H1 (cell line): ENCODE results near the gene ASCC2. TPM values are rescaled to one million over a fixed set of nuclear protein-coding genes. Genes with fewer than 3 reads are reported as not detected.

Experiments
- CBX8 ChIP-seq: fragments of 300-800, 300-1000 bp; sonication (generic); IDR thresholded peaks from 2 replicates; pipeline ENCODE4 v1.7.1; 2016; ENCODE audit warnings: low read depth, low read length, borderline replicate concordance
- CEBPB ChIP-seq: IDR thresholded peaks from 2 replicates; pipeline ENCODE4 v1.6.1; 2012; ENCODE audit warnings: low read depth, low read length
- CHD2 ChIP-seq: IDR thresholded peaks from 2 replicates; pipeline ENCODE4 v1.6.1; 2012; ENCODE audit warnings: low read length, improper control_type of control experiment
- CTBP2 ChIP-seq: IDR thresholded peaks from 2 replicates; pipeline ENCODE4 v1.7.0; 2011; ENCODE audit warnings: borderline replicate concordance, mild to moderate bottlenecking, moderate library complexity, mixed read lengths, low read length; ENCODE audit not compliant: insufficient read depth, insufficient read length
- GABPA ChIP-seq: IDR thresholded peaks from 2 replicates; pipeline ENCODE4 v1.6.1; 2011; ENCODE audit warnings: mild to moderate bottlenecking, low read length, moderate library complexity, borderline replicate concordance; ENCODE audit not compliant: insufficient read depth
- HDAC6 ChIP-seq: IDR thresholded peaks from one replicate; pipeline ENCODE4 v1.7.1; 2012; ENCODE audit warnings: low read depth, mild to moderate bottlenecking, inconsistent platforms, low read length, moderate library complexity
- NANOG ChIP-seq: IDR thresholded peaks from 2 replicates; pipeline ENCODE4 v1.6.1; 2011; ENCODE audit warnings: low read length, low read depth, mild to moderate bottlenecking, inconsistent platforms; ENCODE audit not compliant: insufficient read depth, poor library complexity, severe bottlenecking
- POLR2AphosphoS5 ChIP-seq: IDR thresholded peaks from 2 replicates; pipeline ENCODE4 v1.6.1; 2011; ENCODE audit warnings: low read depth, low read length
- RBBP5 ChIP-seq: IDR thresholded peaks from 2 replicates; pipeline ENCODE4 v1.7.1; 2012; ENCODE audit warnings: low read depth, mild to moderate bottlenecking, inconsistent platforms, low read length, moderate library complexity, borderline replicate concordance
- RNF2 ChIP-seq: fragments of 200-900, 300-1000 bp; sonication (generic); IDR thresholded peaks from 2 replicates; pipeline ENCODE4 v1.7.1; 2016; ENCODE audit warnings: borderline replicate concordance, low read depth, mild to moderate bottlenecking, antibody characterized with exemption, low read length; ENCODE audit not compliant: poor library complexity, severe bottlenecking; ENCODE audit errors: missing control alignments
- SIRT6 ChIP-seq: IDR thresholded peaks from one replicate; pipeline ENCODE4 v1.7.1; 2012; ENCODE audit warnings: low read length, inconsistent platforms
- SIX5 ChIP-seq: IDR thresholded peaks from 2 replicates; pipeline ENCODE4 v1.6.1; 2011; ENCODE audit warnings: mild to moderate bottlenecking, low read depth, low read length
- SP2 ChIP-seq: IDR thresholded peaks from 2 replicates; pipeline ENCODE4 v1.6.1; 2012; ENCODE audit warnings: mild to moderate bottlenecking, low read length, inconsistent platforms
- SRF ChIP-seq: IDR thresholded peaks from 2 replicates; pipeline ENCODE4 v1.6.1; 2011; ENCODE audit warnings: mild to moderate bottlenecking, low read depth, low read length, moderate library complexity
- TAF1 ChIP-seq: IDR thresholded peaks from 2 replicates; pipeline ENCODE4 v1.6.1; 2011; ENCODE audit warnings: mild to moderate bottlenecking, low read depth, low read length
- TEAD4 ChIP-seq: IDR thresholded peaks from 2 replicates; pipeline ENCODE4 v1.6.1; 2012; ENCODE audit warnings: low read depth, low read length, inconsistent platforms, mixed read lengths
- USF2 ChIP-seq: IDR thresholded peaks from 2 replicates; pipeline ENCODE4 v1.6.1; 2011; ENCODE audit warnings: low read length, improper control_type of control experiment
- ZNF274 ChIP-seq: IDR thresholded peaks from 2 replicates; pipeline ENCODE4 v1.7.0; 2012; ENCODE audit warnings: low read length, borderline replicate concordance; ENCODE audit errors: extremely low read depth
- polyA plus RNA-seq, 7 experiments: library from polyadenylated mRNA; depleted of rRNA in 3 of 7; stranded (reverse) in 5 of 7; unstranded in 2 of 7; fragments of >200 nt in 5 of 7; fragments of 200-250 nt in 2 of 7; gene quantifications; 1 replicate in 5 of 7; 2 replicates in 1 of 7; 4 replicates in 1 of 7; pipeline versions ENCODE4 v1.2.1 to v1.2.3, GENCODE V29; 2011 to 2013; ENCODE audit warnings: missing spikeins in 2 of 7, mixed read lengths in 2 of 7
- total RNA-seq: library from RNA; stranded (reverse); fragmentation: NEBNext Ultra II Directional; extraction: Animal tissue kit (Norgen Biotek cat#: 25700); gene quantifications from 2 replicates; pipeline ENCODE4 v1.2.1, GENCODE V29; 2021
- TF ChIP-seq, protein P1 (sequence below): IDR thresholded peaks from 2 replicates; pipeline ENCODE4 v1.6.1; 2011; ENCODE audit warnings: low read depth, mild to moderate bottlenecking, low read length; ENCODE audit not compliant: insufficient read depth
- TF ChIP-seq, protein P2 (sequence below): IDR thresholded peaks from 2 replicates; pipeline ENCODE4 v1.6.1; 2012; ENCODE audit warnings: inconsistent platforms
- TF ChIP-seq, protein P3 (sequence below): IDR thresholded peaks from 2 replicates; pipeline ENCODE4 v1.6.1; 2012; ENCODE audit warnings: inconsistent platforms

ASCC2 gene
- total and polyA plus RNA-seq, 2 of the 8 experiments (the other 6 are each of a cell fraction or from before 2014, with no cell fraction given), result 35.0 to 35.8 TPM

DNA sequence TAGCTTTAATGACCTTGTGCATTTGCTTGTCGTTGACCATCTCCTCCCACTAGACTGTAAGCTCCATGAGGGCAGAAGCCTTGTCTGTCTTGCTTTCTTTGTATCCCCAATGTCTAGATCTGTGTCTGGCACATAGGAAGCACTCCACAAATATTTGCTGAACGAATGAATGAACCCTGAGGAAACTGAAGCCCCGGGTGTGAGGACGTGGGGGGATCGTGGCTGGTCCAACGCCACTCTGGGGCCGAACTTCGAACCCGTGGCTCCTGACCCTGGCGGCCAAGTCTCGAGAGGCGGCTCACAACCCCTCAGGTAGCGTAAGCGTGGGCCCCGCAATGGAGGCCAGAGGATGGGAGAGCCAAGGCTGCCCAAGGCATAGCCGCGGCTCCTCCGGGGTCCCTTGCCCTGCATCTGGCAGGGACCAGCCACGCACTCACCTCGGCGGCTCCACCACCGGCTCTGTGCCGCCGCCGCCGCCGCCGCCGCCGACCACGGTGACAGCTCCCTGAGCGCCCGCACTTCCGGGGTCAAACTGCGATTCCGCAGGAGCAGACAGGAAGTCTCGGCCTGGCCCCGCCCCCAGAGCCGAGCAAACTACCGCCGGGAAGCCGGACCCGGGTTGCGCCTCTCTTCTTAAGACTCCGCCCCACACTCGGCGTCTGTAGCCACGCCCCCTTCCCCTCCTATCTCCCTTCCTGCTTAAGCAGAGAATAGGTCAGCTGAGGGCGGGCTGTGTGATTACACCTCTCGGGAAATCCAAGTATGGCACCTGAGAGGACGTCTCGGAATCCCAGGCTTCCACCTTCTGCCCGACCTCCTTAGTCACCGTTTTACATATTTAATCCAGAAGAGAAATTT, at the start of gene ASCC2 (continued):
- no peak for TF ChIP-seq NANOG
- no peak for TF ChIP-seq HDAC6
- no peak for TF ChIP-seq CTBP2
- TF ChIP-seq SP2, result no peak
- TF ChIP-seq, protein P1, sequence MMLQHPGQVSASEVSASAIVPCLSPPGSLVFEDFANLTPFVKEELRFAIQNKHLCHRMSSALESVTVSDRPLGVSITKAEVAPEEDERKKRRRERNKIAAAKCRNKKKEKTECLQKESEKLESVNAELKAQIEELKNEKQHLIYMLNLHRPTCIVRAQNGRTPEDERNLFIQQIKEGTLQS, result no peak
- TF ChIP-seq RNF2, result no peak
- TF ChIP-seq, protein P2, sequence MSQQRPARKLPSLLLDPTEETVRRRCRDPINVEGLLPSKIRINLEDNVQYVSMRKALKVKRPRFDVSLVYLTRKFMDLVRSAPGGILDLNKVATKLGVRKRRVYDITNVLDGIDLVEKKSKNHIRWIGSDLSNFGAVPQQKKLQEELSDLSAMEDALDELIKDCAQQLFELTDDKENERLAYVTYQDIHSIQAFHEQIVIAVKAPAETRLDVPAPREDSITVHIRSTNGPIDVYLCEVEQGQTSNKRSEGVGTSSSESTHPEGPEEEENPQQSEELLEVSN, result no peak
- no peak for TF ChIP-seq ZNF274
- TF ChIP-seq TEAD4, result no peak
- TF ChIP-seq USF2, result 0 out of 2 replicates have a peak, but pooled peaks have one; percentile 18
- TF ChIP-seq SIRT6, result no peak
- TF ChIP-seq, protein P3, sequence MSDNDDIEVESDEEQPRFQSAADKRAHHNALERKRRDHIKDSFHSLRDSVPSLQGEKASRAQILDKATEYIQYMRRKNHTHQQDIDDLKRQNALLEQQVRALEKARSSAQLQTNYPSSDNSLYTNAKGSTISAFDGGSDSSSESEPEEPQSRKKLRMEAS, result no peak
- no peak for TF ChIP-seq RBBP5
- TF ChIP-seq CEBPB, result no peak
- peak; percentile 50; the same call in 1 of the 2 replicates for TF ChIP-seq POLR2AphosphoS5
- TF ChIP-seq GABPA, result peak; percentile 62; the same call in 1 of the 2 replicates
- no peak for TF ChIP-seq SIX5
- no peak for TF ChIP-seq SRF
- no peak for TF ChIP-seq CBX8
- TF ChIP-seq CHD2, result no peak
- peak; percentile 51; the same call in 1 of the 2 replicates for TF ChIP-seq TAF1
